VCaP (cell line): ENCODE data around the gene SYCE1L.

Experiments used
- H3K27ac ChIP-seq: fragments of 450-650 bp; 2 replicates; pipeline ENCODE4 v1.5.1; 2017
- CTCF ChIP-seq: fragments of 450-650 bp; conservative IDR thresholded peaks from 2 replicates; pipeline ENCODE4 v1.5.1; 2017; ENCODE audit warnings: mild to moderate bottlenecking, moderate library complexity

SYCE1L gene

GRCh38 chr16:77206533-77206932 lies 7.3 kb downstream of the SYCE1L start:
- no peak for TF ChIP-seq CTCF
- no peak overlapping the region for H3K27ac ChIP-seq

- H3K27ac ChIP-seq = no peak overlapping the region
- no peak for TF ChIP-seq CTCF
These were observed 7.8 kb downstream of the SYCE1L start for GRCh38 chr16:77207030-77207429.

GRCh38 chr16:77208382-77208781 lies 9.2 kb downstream of the SYCE1L start:
- no peak for TF ChIP-seq CTCF

GRCh38 chr16:77211880-77212740 lies 12.9 kb downstream of the SYCE1L start:
- H3K27ac ChIP-seq = no peak overlapping the region; the same call in 1 of the 2 replicates
- no peak for TF ChIP-seq CTCF

More at GRCh38 chr16:77208382-77208781, 9.2 kb downstream of the SYCE1L start:
- no peak overlapping the region for H3K27ac ChIP-seq

- H3K27ac ChIP-seq = no peak overlapping the region; the same call in 1 of the 2 replicates
- TF ChIP-seq CTCF = no peak
These were observed 13.7 kb downstream of the SYCE1L start for GRCh38 chr16:77212741-77213541.

GRCh38 chr16:77213542-77214106 lies 14.4 kb downstream of the SYCE1L start:
- no peak overlapping the region for H3K27ac ChIP-seq
- no peak for TF ChIP-seq CTCF
